Calu3 (cell line): ENCODE measurements around the gene PDF. TPM values are rescaled to one million over a fixed set of nuclear protein-coding genes. Genes with fewer than 3 reads are reported as not detected.

ENCODE experiments used
- BruUV-seq: library from RNA; stranded (reverse); fragments of 400-500 nt; replicated peaks from 2 replicates; lab custom pipeline; 2021; lab: Mats Ljungman, UMichigan
- CTCF ChIA-PET: fragments of 300-600 bp; sonication (Branson Sonifier 250); formaldehyde crosslinking; loops from one replicate; lab custom pipeline; 2022; ENCODE audit warnings: antibody characterized with exemption; lab: Charles Lee
- DNase-seq: peaks from one replicate; pipeline ENCODE4 v3.0.0; 2022
- H3K27ac Mint-ChIP-seq: one replicate; pipeline ENCODE4 v1.8.0; 2022; ENCODE audit warnings: mixed read lengths; ENCODE audit not compliant: unreplicated experiment
- H3K27me3 Mint-ChIP-seq: one replicate; pipeline ENCODE4 v1.8.0; 2022; ENCODE audit warnings: mixed read lengths; ENCODE audit not compliant: unreplicated experiment
- H3K36me3 Mint-ChIP-seq: one replicate; pipeline ENCODE4 v1.8.0; 2022; ENCODE audit warnings: mild to moderate bottlenecking, moderate library complexity, mixed read lengths; ENCODE audit not compliant: insufficient read depth, unreplicated experiment
- H3K4me1 Mint-ChIP-seq: one replicate; pipeline ENCODE4 v1.8.0; 2022; ENCODE audit warnings: mild to moderate bottlenecking, low read depth, mixed read lengths; ENCODE audit not compliant: unreplicated experiment
- H3K4me3 Mint-ChIP-seq: one replicate; pipeline ENCODE4 v1.8.0; 2022; ENCODE audit warnings: mild to moderate bottlenecking, low read depth, moderate library complexity, mixed read lengths; ENCODE audit not compliant: unreplicated experiment
- H3K9me3 Mint-ChIP-seq: one replicate; pipeline ENCODE4 v1.8.0; 2022; ENCODE audit warnings: low read depth, mixed read lengths; ENCODE audit not compliant: unreplicated experiment
- CTCF ChIP-seq: fragments of 200-600 bp; IDR thresholded peaks from one replicate; pipeline ENCODE4 v1.8.0; 2022; ENCODE audit warnings: antibody characterized with exemption; ENCODE audit not compliant: unreplicated experiment
- intact Hi-C: fragments of 100-400 bp; cut with micrococcal nuclease; formaldehyde crosslinking; loops from one replicate; pipeline ENCODE4 v1.10.0; 2022; ENCODE audit not compliant: unreplicated experiment
- total RNA-seq: library from RNA; stranded (reverse); gene quantifications from 2 replicates; pipeline ENCODE4 v1.2.3, GENCODE V29; 2022

The PDF gene
- total RNA-seq, 1 experiment from 2014 or later, result 25.5 TPM

DNA sequence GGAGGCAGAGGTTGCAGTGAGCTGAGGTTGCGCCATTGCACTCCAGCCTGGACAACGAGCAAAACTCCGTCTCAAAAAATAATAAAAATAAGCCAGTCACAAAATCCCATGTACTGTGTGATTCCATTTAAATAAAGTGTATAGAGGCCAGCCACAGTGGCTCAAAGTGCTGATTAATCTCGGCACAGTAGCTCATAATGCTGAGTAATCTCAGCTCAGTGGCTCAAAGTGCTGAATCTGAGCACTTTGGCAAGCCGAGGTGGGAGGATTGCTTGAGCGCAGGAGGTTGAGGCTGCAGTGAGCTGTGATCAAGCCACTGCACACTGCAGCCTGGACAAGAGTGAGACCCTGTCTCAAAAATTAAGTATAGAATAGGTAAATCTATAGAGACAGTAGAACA, 16.3 kb upstream of the PDF start:
- Mint-ChIP-seq H3K4me3 (no peak overlapping the region), H3K27ac (no peak overlapping the region), H3K9me3 (no peaks in the 10 kb centered on the region), H3K27me3 (no peaks in the 10 kb centered on the region), H3K36me3 (peaks cover 48% of the 10 kb centered on the region), H3K4me1 (peaks cover 13% of the 10 kb centered on the region)
- TF ChIP-seq CTCF, result no peak
- CTCF ChIA-PET, result no interaction called here
- intact Hi-C loops, result no loop called here
- no peak for DNase-seq
- no TSS peak for BruUV-seq

- no peak for DNase-seq
- no peak for TF ChIP-seq CTCF
- BruUV-seq, result no TSS peak
- no peaks in the 10 kb centered on the region for H3K9me3 Mint-ChIP-seq
- no peak overlapping the region for H3K27ac Mint-ChIP-seq
- H3K27me3 Mint-ChIP-seq, result no peaks in the 10 kb centered on the region
- H3K36me3 Mint-ChIP-seq, result peaks cover 51% of the 10 kb centered on the region
- intact Hi-C loops, result no loop called here
- H3K4me1 Mint-ChIP-seq, result peaks cover 13% of the 10 kb centered on the region
- H3K4me3 Mint-ChIP-seq, result no peak overlapping the region
- CTCF ChIA-PET, result no interaction called here
These were observed 15.5 kb upstream of the PDF start for GRCh38 chr16:69345923-69346322.

- Mint-ChIP-seq H3K9me3 (no peaks in the 10 kb centered on the region), H3K4me3 (no peak overlapping the region), H3K4me1 (peaks cover 16% of the 10 kb centered on the region), H3K36me3 (peaks cover 68% of the 10 kb centered on the region), H3K27me3 (no peaks in the 10 kb centered on the region), H3K27ac (no peak overlapping the region)
- intact Hi-C loops, result no loop called here
- no TSS peak for BruUV-seq
- CTCF ChIA-PET, result no interaction called here
- TF ChIP-seq CTCF, result no peak
- DNase-seq, result no peak
These were observed 13.8 kb upstream of the PDF start for GRCh38 chr16:69344171-69344570.

- Mint-ChIP-seq H3K9me3 (no peaks in the 10 kb centered on the region), H3K4me3 (peak overlapping the region; percentile 94), H3K36me3 (peaks cover 99% of the 10 kb centered on the region), H3K27ac (peak overlapping the region; percentile 95), H3K4me1 (peaks cover 33% of the 10 kb centered on the region), H3K27me3 (no peaks in the 10 kb centered on the region)
- BruUV-seq, result TSS peak; percentile 72
- CTCF ChIA-PET, result no interaction called here
- intact Hi-C loops, result no loop called here
- TF ChIP-seq CTCF, result no peak
- DNase-seq, result no peak
These were observed 9.8 kb upstream of the PDF start for GRCh38 chr16:69340095-69340644.
